HG03571 (cell line): ENCODE measurements around the gene ANKS1A.

Source experiments
- ATAC-seq: cut with Tn5 transposase; IDR thresholded peaks from one replicate; pipeline ENCODE4 v1.9.1; 2021; ENCODE audit not compliant: unreplicated experiment

ANKS1A gene

DNA sequence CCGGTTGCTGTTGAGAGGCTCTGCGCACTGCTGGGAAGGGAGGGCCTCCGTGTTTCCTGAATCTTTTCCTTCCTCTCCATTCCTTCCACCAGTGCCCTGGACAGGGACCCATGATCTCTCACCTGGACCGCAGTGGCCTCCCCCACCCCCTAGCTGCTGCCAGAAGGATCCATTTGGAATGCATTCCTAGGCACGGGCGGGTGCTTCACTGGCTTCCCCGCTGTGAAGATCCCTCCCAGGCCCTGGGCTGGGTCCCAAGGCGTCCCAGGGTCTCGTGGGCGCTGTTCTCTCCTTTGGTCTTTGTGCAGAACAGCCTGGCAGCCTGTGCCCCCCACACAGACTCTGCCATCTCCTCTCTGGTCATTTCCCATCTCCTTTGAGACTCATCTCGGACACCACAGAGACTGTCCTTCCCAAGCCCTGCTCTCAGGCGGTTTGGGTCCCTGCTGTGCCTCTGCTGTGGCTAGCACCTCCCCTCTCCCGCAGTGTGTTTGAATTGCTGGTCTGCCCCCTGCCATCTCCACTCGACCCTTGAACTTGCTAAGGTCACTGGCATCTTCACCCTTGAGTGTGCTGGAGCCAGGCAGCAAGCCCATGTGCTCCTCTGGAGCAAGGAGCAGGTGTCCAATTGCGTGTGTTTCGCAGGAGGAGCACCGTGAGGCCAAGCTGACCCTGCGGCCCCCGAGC lies 193.1 kb downstream of the ANKS1A start:
- no peak for ATAC-seq

DNA sequence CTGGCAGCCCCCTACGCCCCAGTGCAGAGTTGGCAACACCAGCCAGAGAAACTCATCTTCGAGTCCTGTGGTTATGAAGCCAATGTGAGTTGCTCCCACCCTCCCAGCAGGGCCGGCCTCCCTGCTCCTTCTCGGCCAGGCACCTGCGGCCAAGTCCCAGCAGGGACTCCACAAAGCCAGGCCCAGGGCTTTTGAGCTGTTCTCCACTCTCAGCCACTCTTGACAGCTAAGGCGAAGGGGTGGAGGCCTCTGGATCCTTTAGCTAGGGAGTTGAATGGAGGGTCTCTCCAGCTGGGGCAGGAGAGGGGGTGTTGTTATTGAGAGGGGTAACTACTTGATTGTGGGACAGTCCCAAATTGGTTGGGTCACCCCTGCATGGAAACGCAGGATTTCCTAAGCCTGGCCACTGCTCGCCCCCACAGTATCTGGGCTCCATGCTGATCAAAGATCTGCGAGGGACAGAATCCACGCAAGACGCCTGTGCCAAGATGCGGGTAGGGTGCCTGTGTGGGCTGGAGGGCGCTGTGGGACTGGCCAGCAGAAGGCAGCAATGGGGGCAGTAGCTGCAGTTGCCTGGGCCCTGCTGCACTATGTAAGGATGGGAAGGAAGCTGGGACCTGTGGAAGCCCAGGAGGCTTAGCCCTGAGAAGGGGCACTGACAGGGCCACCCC lies 193.8 kb downstream of the ANKS1A start:
- no peak for ATAC-seq

DNA sequence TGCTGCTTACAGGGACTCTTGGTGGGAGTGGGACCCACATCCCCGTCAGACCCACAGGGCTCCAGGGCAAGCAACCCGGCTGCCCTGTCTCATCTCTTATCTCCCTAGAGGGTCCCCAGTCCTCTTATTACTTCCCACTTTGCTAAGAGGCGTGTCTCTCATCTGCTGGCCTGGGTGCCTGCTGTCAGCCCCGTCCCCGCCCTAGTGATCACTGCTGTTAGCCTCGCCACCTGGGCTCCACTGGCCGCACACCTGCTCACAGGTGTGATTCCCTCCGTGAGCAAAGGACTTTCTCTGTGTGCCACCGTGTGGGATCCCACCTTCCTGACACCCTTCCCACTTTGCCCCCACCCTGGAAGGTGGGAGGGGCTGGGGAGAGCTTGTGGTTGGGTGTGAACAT lies 194.5 kb downstream of the ANKS1A start:
- ATAC-seq, result no peak

DNA sequence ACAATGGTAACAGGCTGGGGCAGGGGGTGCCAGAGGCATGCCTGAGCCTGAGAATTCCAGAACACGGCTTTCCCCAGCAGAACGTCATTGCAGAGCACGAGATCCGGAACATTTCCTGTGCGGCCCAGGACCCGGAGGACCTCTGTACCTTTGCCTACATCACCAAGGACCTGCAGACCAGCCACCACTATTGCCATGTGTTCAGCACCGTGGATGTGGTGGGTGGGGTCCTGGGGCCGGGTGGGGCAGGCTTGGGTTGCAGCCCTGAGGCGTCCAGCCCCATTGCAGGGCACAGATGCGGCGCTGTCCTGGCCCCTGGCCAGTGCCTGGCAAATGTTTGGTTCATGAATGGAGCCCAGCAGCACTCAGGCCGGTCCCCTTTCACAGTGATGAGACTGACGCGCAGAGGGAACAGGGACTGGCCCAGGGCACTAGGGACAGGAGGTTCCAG lies 195.0 kb downstream of the ANKS1A start:
- ATAC-seq, result no peak

DNA sequence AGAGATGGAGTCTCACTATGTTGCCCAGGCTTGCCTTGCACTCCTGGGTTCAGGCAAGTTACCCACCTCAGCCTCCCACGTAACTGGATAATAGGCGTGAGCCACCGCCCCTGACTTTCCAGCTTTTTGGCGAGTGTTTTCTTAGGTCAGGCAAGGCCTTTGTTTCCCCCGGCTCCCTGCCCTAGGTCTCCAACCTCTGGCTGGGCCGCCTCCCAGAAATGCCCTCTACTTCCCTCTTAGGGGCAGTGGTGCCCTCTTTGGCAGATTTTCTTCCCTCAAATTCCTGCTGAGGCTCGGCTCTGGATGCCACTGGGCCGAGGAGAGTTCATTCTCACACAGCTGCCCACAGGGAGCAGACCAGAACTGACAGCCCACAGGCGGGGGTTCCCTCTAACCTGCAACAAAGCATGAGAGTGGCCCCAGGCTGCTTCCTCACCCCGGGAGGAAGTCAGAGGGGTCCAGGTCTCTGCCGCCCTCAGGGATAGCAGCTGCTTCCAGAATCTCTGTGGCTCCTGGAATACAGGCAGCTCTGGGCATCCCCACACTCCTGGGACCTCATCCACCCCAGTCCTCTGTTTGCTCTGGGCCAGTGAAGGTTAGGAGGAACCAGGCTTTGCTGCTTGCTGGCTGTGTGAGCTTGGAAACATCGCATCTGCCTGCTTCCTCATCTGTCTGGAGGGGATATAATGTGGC lies 195.6 kb downstream of the ANKS1A start:
- no peak for ATAC-seq

DNA sequence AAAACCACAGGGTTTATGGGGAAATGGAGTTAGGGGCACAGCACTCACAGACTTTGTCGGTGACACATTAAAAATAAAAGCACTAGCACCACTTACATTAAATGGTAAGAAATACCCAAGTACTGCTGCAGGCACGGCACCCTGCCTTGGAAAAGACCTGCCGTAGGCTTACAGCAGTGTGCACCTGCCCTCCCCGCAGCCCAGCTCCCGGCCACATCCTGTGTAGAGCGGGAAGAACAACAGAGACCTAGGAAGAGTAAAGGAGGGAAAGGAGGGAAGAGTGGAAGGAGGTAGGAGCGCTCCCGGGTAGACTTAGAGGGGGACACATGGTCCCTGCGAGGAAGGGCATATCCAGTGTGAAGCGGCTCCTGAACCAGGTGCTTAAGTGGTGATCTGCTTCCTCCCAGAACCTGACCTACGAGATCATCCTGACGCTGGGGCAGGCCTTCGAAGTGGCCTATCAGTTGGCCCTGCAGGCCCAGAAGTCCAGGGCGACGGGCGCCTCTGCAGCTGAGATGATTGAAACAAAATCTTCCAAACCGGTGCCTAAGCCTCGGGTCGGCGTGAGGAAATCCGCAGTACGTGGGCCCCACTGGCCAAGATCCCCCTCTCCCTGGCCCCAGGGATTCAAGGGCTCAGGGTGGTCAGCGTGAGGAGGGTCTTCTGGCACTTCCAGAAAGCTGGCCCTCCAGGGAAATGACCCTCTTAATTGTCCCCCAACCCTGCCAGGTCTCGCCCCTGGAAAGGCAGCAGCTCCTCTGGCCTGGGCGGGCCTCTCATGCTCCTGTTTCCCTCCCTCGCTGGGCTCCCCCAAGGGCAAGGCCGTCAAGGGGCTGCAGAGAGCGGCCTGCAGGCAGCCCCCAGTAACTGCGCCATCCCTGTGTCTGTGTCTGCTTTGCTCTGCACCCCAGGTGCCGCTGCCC lies 196.6 kb downstream of the ANKS1A start:
- ATAC-seq, result no peak

DNA sequence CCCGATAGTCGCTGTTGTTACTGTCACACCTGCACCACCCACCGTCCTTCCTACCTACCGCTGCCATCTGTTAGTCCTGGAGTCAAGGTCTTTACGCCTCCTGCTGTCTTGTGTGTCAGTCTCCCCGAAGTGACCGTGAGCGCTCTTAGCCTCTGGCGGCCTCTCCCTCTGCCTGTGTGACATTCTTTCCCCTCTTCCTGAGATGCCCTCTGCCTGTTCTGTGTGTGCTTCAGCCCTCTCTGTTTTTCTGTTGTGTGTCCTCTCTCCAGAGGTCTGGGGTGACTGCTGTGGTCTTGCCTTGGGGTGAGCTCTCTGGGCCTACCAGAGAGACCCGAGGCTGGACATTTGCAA lies 197.2 kb downstream of the ANKS1A start:
- no peak for ATAC-seq

DNA sequence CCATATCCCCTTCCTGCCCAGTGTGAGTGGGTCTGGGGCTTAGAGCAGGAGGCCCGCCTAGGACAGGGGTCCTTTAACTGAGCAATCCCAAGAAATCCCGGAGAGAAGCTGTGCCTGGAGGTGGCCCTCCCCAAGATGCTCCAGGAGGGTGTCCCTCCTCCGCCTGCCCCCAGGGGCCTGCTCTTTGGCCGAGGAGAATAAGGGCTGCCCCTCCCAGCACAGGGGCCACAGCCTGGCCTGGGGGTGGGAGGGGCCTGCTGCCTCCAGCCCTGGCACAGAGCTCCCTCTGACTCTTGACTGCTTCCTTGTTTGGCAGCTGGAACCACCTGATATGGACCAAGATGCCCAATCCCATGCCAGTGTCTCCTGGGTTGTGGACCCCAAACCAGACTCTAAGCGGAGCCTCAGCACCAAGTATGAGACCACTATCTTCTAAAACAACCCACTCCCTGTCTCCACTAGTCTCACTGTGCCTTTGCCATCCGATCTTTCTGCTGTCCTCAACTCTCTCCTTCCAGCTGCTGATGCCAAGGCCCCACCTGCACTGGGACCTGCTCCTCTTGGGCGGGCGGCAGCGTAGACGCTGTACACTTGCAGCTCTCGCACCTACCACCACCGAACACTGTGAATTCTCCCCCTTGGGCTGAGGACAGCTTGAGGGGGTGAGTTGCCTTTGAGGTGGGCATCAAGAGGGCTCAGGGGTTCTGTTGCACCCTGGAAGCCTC lies 197.7 kb downstream of the ANKS1A start:
- ATAC-seq, result no peak

DNA sequence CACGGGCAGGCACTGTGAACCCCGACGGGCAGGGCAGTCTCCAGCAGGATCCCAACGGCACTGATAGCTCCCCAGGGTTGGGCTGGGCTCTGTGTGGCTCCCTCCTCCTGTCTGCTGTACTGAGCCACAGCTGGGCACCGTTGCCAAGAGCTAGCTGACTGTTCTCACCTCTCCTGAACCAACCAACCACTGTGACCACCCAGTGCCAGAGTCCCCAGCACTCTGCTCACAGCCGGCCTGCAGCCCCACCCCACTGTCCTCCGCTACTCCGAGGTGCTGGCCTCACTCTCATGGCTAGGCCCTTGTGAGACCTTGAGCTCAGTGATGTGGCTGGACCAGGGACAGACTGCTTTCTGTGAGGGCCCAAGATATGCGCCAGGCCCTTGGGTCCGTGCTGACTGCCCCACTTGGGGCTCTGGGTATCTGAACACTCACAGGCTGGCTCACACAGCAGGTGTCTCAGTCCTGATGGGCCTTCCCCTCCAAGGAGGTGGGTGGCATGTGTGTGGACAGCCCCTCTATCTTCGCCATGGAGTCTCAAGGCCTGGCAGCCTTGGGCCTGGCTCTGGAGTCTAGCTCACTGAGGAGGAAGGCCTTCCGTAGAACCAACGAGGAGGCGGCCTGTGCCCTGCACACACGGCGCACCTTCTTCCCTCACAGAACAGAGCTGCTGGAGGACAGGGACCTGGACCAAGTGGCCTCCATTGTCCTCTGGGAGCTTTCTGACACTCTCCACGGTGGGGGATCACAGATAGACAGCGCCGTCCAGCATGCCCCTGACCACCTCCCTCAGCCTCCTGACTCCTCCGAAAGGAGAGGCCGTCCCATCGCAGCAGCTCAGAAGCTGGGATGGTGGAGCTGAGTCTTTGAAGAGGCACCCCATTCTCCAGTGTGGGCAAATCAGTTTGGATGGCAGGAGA lies 198.6 kb downstream of the ANKS1A start:
- no peak for ATAC-seq

DNA sequence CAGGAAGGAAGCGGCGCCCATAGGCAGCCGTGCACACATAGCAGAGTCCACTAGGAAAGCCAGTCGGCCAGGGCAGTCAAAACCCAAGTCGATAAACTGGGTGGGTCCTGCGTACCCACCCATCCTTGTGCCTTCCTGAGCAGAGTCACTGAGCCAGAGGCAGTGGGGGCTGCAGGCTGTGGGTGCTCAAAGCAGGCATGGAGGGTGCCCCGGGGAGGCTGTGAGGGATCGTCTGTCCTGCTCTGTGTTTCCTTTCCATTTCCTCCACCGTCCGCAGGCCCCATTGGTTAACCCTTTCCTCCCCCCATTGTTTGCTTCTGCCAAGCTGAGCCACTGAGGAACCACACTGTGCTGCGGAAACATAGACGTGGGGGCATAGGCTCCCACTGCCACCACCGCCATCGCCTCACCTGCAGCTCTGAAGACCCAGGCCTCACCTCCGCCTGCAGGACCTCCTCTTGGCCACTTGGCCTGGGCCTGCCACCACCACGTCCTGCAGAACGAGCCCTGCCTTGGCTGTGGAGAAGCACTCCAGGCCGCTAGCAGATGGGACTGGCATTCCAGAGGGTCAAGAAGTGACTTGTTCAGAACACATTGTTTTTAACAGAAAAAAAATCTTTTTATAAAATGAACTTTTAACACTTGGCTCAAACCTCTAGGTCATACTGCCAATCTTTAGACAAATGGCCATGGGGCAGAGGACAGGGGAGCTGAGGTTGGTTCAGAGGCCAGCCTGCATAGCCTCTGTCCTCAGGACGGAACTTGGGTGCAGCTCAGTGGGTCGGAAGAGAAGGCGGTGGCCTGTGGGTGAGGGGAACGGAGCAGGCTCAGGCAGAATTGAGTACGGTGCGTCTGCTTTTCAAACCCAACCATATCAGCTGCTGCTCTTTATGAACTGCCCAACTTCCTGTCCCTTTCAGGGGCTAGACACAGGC lies 199.5 kb downstream of the ANKS1A start:
- ATAC-seq, result no peak

DNA sequence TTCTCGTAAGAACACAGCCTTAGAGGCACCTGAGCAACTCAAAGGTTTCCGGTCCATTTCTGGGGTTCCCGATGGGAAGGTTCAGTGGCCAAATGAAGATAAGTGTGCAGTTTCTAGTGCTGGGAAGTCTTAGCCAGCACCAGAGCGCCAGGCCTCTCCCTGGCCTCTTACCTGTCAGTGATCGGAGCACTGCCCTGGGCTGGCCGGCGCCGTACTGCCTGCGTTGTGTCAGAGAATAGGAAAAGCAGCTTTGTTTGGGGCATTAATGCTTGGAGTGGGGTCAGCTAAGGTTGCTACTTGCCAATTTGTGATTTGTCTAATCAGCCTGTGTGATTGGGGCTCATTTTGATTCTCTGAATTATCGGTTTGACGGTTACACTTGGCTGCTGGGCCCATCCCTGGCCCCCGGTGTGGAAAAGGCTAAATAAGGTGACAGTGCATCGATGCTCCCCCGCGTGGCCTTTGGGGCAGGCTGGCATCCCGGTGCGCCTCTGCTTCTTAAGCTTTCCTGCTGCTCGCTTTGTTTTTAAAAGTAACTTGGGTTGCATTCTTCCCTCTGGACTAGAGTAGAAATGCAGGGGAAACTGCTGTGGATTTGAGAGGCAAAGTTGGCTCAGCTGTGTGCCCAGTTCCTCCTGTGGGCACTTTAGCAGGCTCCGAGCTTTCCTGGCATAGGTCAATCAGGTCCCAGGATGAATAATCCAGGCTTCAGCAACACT lies 200.3 kb downstream of the ANKS1A start:
- no peak for ATAC-seq

DNA sequence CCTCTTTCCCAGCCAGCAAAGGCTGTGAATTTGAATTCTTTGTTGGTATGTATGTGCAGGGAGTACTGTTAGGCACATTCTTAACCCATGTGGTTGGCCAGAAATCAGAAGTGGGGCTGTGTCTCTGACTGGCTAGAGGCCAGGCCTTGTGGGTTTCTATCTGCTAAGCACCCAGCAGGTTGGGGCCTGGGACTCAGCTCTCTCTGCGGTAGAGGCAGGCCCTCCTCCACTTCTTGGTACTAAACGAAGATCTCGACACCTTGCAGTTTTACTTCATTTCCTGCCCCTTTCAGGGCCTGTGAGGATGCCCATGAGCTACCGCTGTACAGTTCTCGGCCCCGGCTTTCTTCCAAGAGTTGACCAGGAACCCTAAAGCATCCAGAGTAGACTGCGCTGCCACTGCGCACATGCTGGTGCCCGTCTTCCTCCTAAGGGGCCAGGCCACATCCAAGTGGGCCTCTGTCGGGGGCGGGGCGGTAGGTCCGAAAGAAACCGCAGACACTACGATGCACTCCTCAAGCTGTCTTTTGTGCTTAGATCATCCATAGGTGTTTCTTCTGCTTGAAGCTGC lies 201.0 kb downstream of the ANKS1A start:
- no peak for ATAC-seq

DNA sequence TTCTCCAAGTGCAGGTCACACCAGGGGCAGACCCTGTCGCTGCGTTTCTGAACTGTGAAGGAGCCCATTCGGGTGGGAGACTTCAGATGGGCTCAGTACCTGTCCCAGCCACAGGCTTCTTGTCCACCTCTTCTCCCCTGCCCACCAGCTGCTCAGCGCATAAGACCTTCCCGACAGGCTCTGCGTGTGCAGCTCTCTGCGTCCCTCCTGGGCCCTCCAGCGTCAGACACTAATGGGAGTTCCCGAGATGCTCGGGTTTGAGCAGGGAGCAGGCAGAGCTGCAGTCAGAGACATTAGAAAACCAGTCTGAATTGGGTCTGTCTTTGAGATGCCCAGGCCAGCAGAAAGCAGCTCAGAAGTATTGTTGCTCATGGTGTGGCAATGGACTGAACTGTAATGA lies 201.7 kb downstream of the ANKS1A start:
- ATAC-seq, result no peak

DNA sequence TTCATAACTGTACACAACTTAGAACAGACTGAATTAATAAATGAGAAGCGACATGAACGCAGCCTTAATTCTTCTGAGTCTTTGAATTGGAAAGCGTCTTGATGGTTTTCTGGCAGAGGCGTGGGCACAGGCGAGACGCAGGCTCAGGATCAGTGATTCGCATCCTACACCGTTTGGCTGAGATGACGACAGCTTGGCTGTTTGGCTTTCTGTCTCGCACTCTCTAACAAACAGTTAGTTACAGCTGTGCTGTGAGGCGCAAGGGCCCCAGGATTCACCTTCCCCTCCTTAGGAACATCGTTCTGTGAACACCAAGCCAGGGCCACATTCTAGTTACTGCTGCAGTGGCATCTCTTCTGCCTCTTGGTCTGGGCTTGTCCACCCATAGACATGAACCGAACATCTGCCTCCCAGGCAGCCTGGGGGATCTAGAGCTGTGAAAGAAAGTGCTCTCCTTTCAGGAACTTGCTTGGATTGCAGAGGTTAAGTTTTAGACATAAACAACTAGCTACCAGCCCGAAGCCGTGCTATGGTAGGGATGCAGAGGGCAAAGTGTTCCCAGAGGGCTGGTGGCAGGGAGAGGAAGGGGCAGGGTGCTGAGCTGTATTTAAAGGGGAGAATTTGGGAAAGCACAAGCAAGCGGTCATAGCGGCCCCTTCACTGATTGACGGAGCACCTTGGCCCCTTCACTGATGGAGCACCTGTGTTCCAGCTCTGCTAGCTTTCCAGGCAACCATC lies 202.5 kb downstream of the ANKS1A start:
- ATAC-seq, result no peak

DNA sequence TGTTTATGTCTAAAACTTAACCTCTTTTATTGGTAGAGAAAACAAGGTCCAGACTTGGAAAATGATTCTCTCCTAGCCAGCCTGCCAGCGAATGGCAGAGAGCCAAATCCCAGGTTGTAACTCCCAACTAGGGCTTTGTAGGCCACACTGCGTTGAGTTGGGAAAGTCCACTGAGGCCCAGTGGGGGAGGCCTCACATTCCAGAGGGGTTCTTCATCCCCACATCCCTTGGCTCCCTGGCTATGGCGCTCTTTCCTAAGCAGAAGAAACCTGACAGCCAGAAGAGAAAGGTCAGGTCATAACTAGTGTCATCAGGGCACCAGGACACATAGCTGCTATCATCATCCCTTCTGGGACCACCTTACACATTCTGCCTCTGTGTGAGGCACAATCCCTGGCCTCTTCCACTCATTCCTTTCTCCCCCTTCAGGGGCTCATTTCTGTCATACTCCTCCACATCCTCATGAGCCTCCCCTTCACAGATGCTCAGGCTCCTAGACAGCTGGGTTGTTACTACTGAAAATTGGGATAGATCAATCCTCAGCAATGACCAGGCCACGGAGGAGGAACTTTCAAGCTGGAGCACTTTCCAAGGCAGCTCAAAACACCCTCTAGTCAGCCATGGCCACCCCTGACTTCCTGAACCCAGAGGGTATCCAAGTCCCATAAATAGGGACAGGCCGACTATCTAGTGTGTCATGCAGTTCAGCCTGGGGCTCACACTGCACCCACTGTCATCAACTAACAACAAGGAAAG lies 203.5 kb downstream of the ANKS1A start:
- no peak for ATAC-seq

DNA sequence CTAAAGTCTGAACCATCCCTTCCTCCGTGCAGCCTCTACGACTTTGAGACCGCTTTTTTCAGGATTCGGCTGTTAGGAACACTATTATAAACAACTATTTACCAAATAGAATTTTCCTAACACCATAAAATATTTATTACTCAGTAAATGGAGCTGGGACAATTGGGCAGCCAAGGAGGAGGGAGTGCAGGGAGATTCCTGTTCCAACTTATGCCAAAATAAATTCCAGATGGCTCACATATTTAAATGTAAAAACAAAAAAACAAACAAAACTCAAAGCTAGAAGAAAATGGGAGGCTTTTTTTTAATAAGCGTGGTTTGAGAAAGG lies 204.0 kb downstream of the ANKS1A start:
- no peak for ATAC-seq
